Midbrain (tissue), 1 donor: ENCODE data around the gene SHROOM1.
"Not testable (repeated sequence)": the region's sequence is repeated elsewhere in the genome, so short reads cannot be mapped to it uniquely, and the experiment has no call there.

Experiments used
- DNase-seq: peaks from one replicate; lab custom pipeline; 2025; lab: John Stamatoyannopoulos, UW

The SHROOM1 gene, protein sequence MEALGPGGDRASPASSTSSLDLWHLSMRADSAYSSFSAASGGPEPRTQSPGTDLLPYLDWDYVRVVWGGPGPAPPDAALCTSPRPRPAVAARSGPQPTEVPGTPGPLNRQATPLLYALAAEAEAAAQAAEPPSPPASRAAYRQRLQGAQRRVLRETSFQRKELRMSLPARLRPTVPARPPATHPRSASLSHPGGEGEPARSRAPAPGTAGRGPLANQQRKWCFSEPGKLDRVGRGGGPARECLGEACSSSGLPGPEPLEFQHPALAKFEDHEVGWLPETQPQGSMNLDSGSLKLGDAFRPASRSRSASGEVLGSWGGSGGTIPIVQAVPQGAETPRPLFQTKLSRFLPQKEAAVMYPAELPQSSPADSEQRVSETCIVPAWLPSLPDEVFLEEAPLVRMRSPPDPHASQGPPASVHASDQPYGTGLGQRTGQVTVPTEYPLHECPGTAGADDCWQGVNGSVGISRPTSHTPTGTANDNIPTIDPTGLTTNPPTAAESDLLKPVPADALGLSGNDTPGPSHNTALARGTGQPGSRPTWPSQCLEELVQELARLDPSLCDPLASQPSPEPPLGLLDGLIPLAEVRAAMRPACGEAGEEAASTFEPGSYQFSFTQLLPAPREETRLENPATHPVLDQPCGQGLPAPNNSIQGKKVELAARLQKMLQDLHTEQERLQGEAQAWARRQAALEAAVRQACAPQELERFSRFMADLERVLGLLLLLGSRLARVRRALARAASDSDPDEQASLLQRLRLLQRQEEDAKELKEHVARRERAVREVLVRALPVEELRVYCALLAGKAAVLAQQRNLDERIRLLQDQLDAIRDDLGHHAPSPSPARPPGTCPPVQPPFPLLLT

GRCh38 chr5:132830436-132831094 is at the start of gene SHROOM1:
Gene SHROOM1, minus strand, starts transcription at chr5:132830647. Its CDS starts 4,507 bp downstream, at chr5:132826140.
- DNase-seq = no peak

- peak; percentile 28 for DNase-seq
Measured at GRCh38 chr5:132877938-132878337, 47.5 kb upstream of the SHROOM1 start.

- DNase-seq = peak; percentile 32
Measured at GRCh38 chr5:132877466-132877865, 47.0 kb upstream of the SHROOM1 start.

- no peak for DNase-seq
Measured at GRCh38 chr5:132876020-132876759, 45.7 kb upstream of the SHROOM1 start.

- DNase-seq = no peak
Measured at GRCh38 chr5:132873930-132874271, 43.5 kb upstream of the SHROOM1 start.

DNA sequence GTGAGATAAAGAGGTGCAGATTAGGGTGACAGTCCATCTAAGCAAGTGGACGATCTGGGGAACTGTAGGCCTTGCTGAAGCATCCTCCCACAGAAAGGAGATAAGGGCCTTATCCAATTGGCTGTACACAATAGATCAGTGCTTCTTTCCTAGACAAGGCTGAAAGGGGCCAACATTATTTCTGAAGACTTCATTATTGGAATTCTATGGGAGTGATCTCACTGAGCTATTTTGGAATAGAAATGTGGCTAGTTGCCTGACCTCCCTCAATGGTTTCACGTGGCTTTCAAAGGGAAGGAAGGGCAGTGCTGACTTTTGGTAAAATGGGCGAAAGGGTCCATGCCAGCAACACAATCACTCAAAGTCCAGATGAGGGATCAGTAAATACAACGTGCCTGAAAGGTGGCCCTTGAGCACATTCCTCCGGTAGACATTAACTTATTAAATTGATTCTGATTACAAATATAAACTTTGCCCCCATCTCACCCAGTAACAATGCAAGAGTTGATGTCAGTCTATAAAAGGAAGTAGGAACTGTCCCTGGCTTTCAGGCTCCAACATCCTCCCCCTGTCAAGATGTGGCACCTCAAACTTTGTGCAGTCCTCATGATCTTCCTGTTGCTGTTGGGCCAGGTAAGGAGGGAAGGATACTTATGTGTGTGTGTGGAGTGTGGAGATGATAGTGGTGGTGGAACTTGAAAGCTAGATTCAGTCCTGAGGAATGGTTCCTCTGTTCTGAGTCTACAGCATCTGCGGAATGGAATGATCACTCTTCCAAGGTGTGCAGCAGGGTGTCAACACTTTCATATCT is 42.9 kb upstream of the SHROOM1 start, which contains the start of gene LEAP2:
LEAP2 (plus strand) TSS at position 550 of the 811 bp plus-strand sequence; CDS start at position 577, 27 bp downstream.
- no peak for DNase-seq

GRCh38 chr5:132872788-132873118 is 42.3 kb upstream of the SHROOM1 start:
- no peak for DNase-seq

DNA sequence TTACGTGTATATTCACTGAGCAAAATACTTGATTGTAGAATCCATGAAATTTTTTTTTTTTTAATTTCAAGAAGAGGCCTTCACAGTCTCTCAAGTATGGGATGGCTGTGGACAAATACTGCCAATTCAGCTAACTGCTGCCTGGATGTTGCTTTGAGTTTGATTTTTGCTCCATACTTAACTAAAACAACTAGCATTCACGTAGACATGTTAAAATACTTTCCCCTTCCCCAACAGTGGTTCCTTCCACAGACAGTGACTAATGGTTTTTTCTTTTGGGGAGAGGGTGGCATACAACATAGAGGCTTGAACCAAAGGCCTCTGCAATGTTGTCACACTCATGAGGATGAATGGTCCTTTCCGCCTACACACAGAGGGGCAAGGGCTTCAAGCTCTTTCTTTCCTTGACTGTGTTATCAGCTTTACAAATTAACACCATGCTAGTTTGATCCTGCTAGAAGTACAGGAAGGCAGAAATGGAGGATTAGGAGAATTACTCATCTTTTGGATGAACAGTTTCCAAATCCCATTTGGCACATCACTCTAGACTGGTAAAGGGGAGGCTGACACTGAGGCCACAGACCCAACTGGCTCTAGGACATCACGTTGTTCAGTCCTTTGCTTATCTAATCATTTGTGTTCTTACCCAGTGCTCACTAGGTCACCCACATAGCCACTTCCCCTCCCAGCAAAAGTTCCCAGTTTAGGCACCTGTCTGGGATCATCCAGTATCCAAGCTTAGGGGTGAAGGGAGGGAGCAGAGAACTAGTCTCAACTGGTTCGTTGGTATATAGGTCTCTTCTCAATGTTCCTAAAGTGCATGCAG is 41.2 kb upstream of the SHROOM1 start:
- no peak for DNase-seq

- no peak for DNase-seq
Measured at GRCh38 chr5:132870801-132871200, 40.4 kb upstream of the SHROOM1 start.

GRCh38 chr5:132868754-132869153 is 38.3 kb upstream of the SHROOM1 start:
- DNase-seq = no peak

DNA sequence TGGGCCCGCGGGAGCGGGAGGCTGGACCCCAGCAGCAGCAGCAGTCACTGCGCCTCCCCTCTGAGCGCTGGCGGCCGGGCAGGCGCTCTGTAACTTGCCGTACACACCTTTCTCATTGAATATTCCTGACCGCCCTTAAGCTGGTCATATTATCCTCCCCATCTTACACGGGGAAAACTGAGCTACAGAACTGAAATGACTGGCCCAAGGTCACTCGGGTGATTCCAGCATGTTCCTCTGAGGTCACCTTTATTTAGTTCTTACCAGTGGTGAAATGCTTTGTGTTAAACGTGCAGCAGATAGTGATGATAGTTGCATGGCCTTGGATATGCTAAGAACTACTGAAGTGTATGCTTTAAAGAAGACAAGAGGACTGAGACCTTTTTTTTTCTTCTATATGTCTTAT is 36.6 kb upstream of the SHROOM1 start:
- DNase-seq = no peak

GRCh38 chr5:132866342-132867045 is 36.0 kb upstream of the SHROOM1 start, which contains the start of the genes GDF9 and UQCRQ:
Gene GDF9, minus strand, starts transcription at chr5:132866469. Its CDS starts 1,936 bp downstream, at chr5:132864533.
Gene UQCRQ, plus strand, starts transcription at chr5:132866642. Its CDS starts 240 bp downstream, at chr5:132866882.
- DNase-seq = peak; percentile 99

GRCh38 chr5:132865668-132866341 is 35.4 kb upstream of the SHROOM1 start:
- no peak for DNase-seq

DNA sequence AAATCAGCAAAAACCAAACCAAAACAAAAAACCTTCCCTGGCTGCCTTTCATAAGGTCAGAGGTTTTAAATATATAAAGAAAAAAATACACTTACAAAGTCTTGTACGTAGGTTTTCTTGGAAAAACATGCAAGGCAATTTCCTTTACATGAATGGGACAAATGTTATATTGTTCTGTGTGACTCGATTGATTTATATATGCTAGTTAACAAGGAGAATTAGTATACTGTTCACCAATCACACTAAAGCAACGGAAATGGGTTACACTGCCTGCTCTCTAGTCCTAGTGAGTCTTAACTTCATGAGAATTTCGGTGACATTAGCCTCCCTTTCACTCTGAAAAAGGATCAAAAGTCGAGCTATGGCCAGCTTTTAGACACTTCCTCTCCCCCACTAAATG is 30.3 kb upstream of the SHROOM1 start:
- DNase-seq = no peak

DNA sequence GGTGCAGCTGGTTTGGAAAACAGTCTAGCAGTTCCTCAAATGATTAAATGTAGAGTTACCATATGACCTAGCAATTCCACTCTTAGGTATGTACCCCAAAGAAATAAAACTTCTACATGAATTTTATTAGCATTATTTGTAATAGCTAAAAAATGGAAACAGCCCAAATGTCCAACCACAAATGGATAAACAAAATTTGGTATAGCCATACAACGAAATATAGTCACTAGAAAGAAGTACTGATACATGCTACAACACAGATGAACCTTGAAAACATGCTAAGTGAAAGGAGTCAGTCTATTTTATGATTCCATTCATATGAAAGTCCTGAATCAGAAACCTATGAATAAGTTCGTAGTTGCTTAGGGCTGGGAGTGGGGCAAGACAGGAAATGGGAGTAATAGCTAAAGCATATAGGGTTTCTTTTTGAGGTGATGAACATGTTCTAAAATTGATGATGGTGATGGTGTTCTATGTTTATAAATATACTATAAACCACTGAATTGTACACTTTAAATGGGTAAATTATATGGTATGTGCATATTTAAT is 29.5 kb upstream of the SHROOM1 start:
- no peak for DNase-seq

DNA sequence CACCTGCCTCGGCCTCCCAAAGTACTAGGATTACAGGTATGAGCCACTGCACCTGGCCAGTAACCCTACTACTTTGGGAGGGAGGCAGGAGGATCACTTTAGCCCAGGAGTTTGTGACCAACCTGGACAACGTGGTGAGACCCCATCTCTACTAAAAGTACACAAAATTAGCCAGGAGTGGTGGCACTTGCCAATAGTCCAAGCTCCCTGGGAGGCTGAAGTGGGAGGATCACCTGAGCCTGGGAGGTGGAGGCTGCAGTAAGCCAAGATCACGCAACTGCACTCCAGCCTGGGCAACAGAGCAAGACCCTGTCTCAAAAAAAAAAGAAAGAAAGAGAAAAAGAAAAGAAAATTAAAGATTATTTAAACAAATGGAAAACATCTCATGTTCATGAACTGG is 25.6 kb upstream of the SHROOM1 start:
- DNase-seq = no peak

GRCh38 chr5:132854992-132855391 is 24.5 kb upstream of the SHROOM1 start:
- not testable (repeated sequence) for DNase-seq

DNA sequence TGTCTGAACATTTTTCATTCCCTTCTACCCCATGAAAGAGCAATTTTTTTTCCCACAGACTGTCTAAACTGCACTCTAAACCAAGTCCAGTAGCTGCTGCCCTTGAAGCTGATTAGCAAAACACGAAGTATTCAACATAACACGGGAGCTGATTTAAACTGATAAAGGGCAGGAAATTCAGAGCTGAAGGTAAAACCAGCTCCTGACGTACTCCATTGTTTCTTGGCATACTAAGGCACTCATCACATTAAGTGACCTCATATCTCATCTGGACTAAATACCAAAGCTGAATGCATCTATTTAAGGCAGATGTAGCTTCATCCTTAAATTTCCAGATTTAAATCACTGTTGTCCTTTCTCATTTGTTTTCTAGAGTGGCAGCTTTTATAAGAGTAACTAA is 23.9 kb upstream of the SHROOM1 start:
- DNase-seq = no peak
